Measurements from ENCODE around the gene ADGRB2.

GRCh38 chr1:31768939-31769704 lies 5.0 kb upstream of the ADGRB2 start:
- TF ChIP-seq CTCF (IDR thresholded peaks at IDR 0.05) (no peak), POLR2A (IDR thresholded peaks at IDR 0.05) (no peak)
